ENCODE data around the gene PCDHGA10. TPM values are rescaled to one million over a fixed set of nuclear protein-coding genes. Genes with fewer than 3 reads are reported as not detected.

The PCDHGA10 gene
- total RNA-seq, 1 donor from 2014 or later: 11.3 TPM

Other genes with a start within 250 kb of the PCDHGA10 start
- gene PCDHB7, start 240.3 kb upstream of the PCDHGA10 start, total RNA-seq: 1.2 and 1.3 TPM in 2 replicates
- 0.12 and 1.1 TPM in 2 replicates for gene PCDHB8, start 235.2 kb upstream of the PCDHGA10 start, total RNA-seq
- 0.81 and 1.0 TPM in 2 replicates for gene PCDHB16, start 230.6 kb upstream of the PCDHGA10 start, total RNA-seq
- 0.56 and 1.0 TPM in 2 replicates for gene PCDHB9, start 225.8 kb upstream of the PCDHGA10 start, total RNA-seq
- 0.56 and 1.2 TPM in 2 replicates for gene PCDHB10, start 220.6 kb upstream of the PCDHGA10 start, total RNA-seq
- gene PCDHB11, start 213.4 kb upstream of the PCDHGA10 start, total RNA-seq: 0.34 and 0.62 TPM in 2 replicates
- gene PCDHB12, start 204.3 kb upstream of the PCDHGA10 start, total RNA-seq: 0.29 and 0.56 TPM in 2 replicates
- 1.4 and 1.7 TPM in 2 replicates for gene PCDHB13, start 199.1 kb upstream of the PCDHGA10 start, total RNA-seq
- 1.2 and 2.5 TPM in 2 replicates for gene PCDHB14, start 189.6 kb upstream of the PCDHGA10 start, total RNA-seq
- gene PCDHB15, start 167.6 kb upstream of the PCDHGA10 start, total RNA-seq: 1.6 and 1.7 TPM in 2 replicates
- gene SLC25A2, start 108.9 kb upstream of the PCDHGA10 start, total RNA-seq: 0.12 TPM in 1 of 2 replicates, not detected in the other
- 47.1 and 52.2 TPM in 2 replicates for gene TAF7, start 92.2 kb upstream of the PCDHGA10 start, total RNA-seq
- gene PCDHGA1, start 82.5 kb upstream of the PCDHGA10 start, total RNA-seq: 0.19 and 1.3 TPM in 2 replicates
- gene PCDHGA2, start 74.2 kb upstream of the PCDHGA10 start, total RNA-seq: 3.5 and 5.2 TPM in 2 replicates
- gene PCDHGA3, start 69.2 kb upstream of the PCDHGA10 start, total RNA-seq: 5.1 and 8.1 TPM in 2 replicates
- gene PCDHGB1, start 62.9 kb upstream of the PCDHGA10 start, total RNA-seq: 1.6 and 2.6 TPM in 2 replicates
- 5.8 and 6.8 TPM in 2 replicates for gene PCDHGA4, start 58.0 kb upstream of the PCDHGA10 start, total RNA-seq
- 4.5 and 6.7 TPM in 2 replicates for gene PCDHGB2, start 53.0 kb upstream of the PCDHGA10 start, total RNA-seq
- gene PCDHGA5, start 48.8 kb upstream of the PCDHGA10 start, total RNA-seq: 3.0 and 3.1 TPM in 2 replicates
- gene PCDHGB3, start 42.7 kb upstream of the PCDHGA10 start, total RNA-seq: 3.2 and 3.8 TPM in 2 replicates
- 6.9 and 10.2 TPM in 2 replicates for gene PCDHGA6, start 39.1 kb upstream of the PCDHGA10 start, total RNA-seq
- gene PCDHGA7, start 30.2 kb upstream of the PCDHGA10 start, total RNA-seq: 9.9 and 10.7 TPM in 2 replicates
- gene PCDHGB4, start 25.3 kb upstream of the PCDHGA10 start, total RNA-seq: 14.1 and 14.6 TPM in 2 replicates
- 1.4 and 1.5 TPM in 2 replicates for gene PCDHGA8, start 20.4 kb upstream of the PCDHGA10 start, total RNA-seq
- 32.0 and 38.0 TPM in 2 replicates for gene PCDHGB5, start 15.0 kb upstream of the PCDHGA10 start, total RNA-seq
- 5.3 and 6.2 TPM in 2 replicates for gene PCDHGA9, start 10.2 kb upstream of the PCDHGA10 start, total RNA-seq
- 2.6 and 3.6 TPM in 2 replicates for gene PCDHGB6, start 5.0 kb upstream of the PCDHGA10 start, total RNA-seq
- gene PCDHGB7, start 4.7 kb downstream of the PCDHGA10 start, total RNA-seq: 19.9 and 21.6 TPM in 2 replicates
- 15.6 and 18.8 TPM in 2 replicates for gene PCDHGA11, start 8.1 kb downstream of the PCDHGA10 start, total RNA-seq
- 41.9 and 43.9 TPM in 2 replicates for gene PCDHGA12, start 17.5 kb downstream of the PCDHGA10 start, total RNA-seq
- 95.9 and 108 TPM in 2 replicates for gene PCDHGC3, start 63.0 kb downstream of the PCDHGA10 start, total RNA-seq
- 1.1 and 26.8 TPM in 2 replicates for gene PCDHGC4, start 72.0 kb downstream of the PCDHGA10 start, total RNA-seq
- gene PCDHGC5, start 76.1 kb downstream of the PCDHGA10 start, total RNA-seq: 2.1 and 2.9 TPM in 2 replicates
- gene DIAPH1, start 206.0 kb downstream of the PCDHGA10 start, total RNA-seq: 26.5 and 32.1 TPM in 2 replicates
- gene HDAC3, start 223.9 kb downstream of the PCDHGA10 start, total RNA-seq: 32.7 and 38.1 TPM in 2 replicates
- 0.44 and 1.9 TPM in 2 replicates for gene RELL2, start 224.0 kb downstream of the PCDHGA10 start, total RNA-seq
- gene FCHSD1, start 238.4 kb downstream of the PCDHGA10 start, total RNA-seq: 6.5 and 6.7 TPM in 2 replicates

Data from cardiac ventricle fibroblast (primary cell).